Astrocyte (in vitro differentiated cells and primary cell): Measurements from ENCODE around the gene PDSS2. TPM values are rescaled to one million over a fixed set of nuclear protein-coding genes. Genes with fewer than 3 reads are reported as not detected.

Source experiments
- DNase-seq: peaks from one replicate; pipeline ENCODE4 v3.0.0-alpha.2; 2010; ENCODE audit warnings: low read depth
- FAIRE-seq: peaks from 2 replicates; lab custom pipeline; 2011; peaks lifted over from hg19 to GRCh38; lab: Jason Lieb, UNC
- H2AFZ ChIP-seq: 2 replicates; pipeline ENCODE4 v1.6.0; 2012; ENCODE audit warnings: low read depth, low read length, inconsistent platforms
- H3K27ac ChIP-seq: 2 replicates; pipeline ENCODE4 v1.5.1; 2011; ENCODE audit warnings: low read depth, low read length, inconsistent platforms
- H3K27me3 ChIP-seq: 2 replicates; pipeline ENCODE4 v1.6.0; 2011; ENCODE audit warnings: low read length, inconsistent platforms; ENCODE audit not compliant: insufficient read depth
- H3K36me3 ChIP-seq: 2 replicates; pipeline ENCODE4 v1.5.1; 2011; ENCODE audit warnings: low read length, inconsistent platforms; ENCODE audit not compliant: insufficient read depth
- H3K4me1 ChIP-seq: 2 replicates; pipeline ENCODE4 v1.5.1; 2011; ENCODE audit warnings: low read length, inconsistent platforms; ENCODE audit not compliant: insufficient read depth
- H3K4me2 ChIP-seq: 2 replicates; pipeline ENCODE4 v1.6.0; 2012; ENCODE audit warnings: low read length, inconsistent platforms
- H3K4me3 ChIP-seq: 2 replicates; pipeline ENCODE4 v1.5.1; 2011; ENCODE audit warnings: low read depth, mild to moderate bottlenecking, low read length, inconsistent platforms; ENCODE audit not compliant: insufficient read depth
- H3K79me2 ChIP-seq: 2 replicates; pipeline ENCODE4 v1.6.0; 2012; ENCODE audit warnings: mild to moderate bottlenecking, low read length, inconsistent platforms; ENCODE audit not compliant: insufficient read depth
- H3K9ac ChIP-seq: 2 replicates; pipeline ENCODE4 v1.6.0; 2012; ENCODE audit warnings: mild to moderate bottlenecking, low read length, inconsistent platforms
- H3K9me3 ChIP-seq: 2 replicates; pipeline ENCODE4 v1.5.1; 2012; ENCODE audit warnings: low read depth, mild to moderate bottlenecking, low read length, inconsistent platforms; ENCODE audit not compliant: insufficient read depth
- H4K20me1 ChIP-seq: 2 replicates; pipeline ENCODE4 v1.6.0; 2012; ENCODE audit warnings: low read length, inconsistent platforms; ENCODE audit not compliant: insufficient read depth
- H3K27ac Mint-ChIP-seq: one replicate; pipeline ENCODE4 v1.8.0; 2021; ENCODE audit warnings: mild to moderate bottlenecking, mixed read lengths; ENCODE audit not compliant: unreplicated experiment
- H3K27me3 Mint-ChIP-seq: one replicate; pipeline ENCODE4 v1.8.0; 2021; ENCODE audit warnings: low read depth, mixed read lengths; ENCODE audit not compliant: unreplicated experiment
- H3K36me3 Mint-ChIP-seq: one replicate; pipeline ENCODE4 v1.8.0; 2021; ENCODE audit warnings: low read depth, mixed read lengths; ENCODE audit not compliant: unreplicated experiment
- H3K4me1 Mint-ChIP-seq: one replicate; pipeline ENCODE4 v1.8.0; 2021; ENCODE audit warnings: low read depth, mixed read lengths; ENCODE audit not compliant: unreplicated experiment
- H3K4me3 Mint-ChIP-seq: one replicate; pipeline ENCODE4 v1.8.0; 2021; ENCODE audit warnings: mild to moderate bottlenecking, moderate library complexity, mixed read lengths; ENCODE audit not compliant: unreplicated experiment
- H3K9me3 Mint-ChIP-seq: one replicate; pipeline ENCODE4 v1.8.0; 2021; ENCODE audit warnings: mild to moderate bottlenecking, mixed read lengths; ENCODE audit not compliant: unreplicated experiment
- EZH2 ChIP-seq: IDR thresholded peaks from 2 replicates; pipeline ENCODE4 v1.6.1; 2012; ENCODE audit warnings: mild to moderate bottlenecking, low read length, inconsistent platforms; ENCODE audit not compliant: insufficient read depth
- total RNA-seq: library from RNA; stranded (reverse); gene quantifications from 2 replicates; pipeline ENCODE4 v1.2.1, GENCODE V29; 2021
- TF ChIP-seq, protein P1 (sequence below): IDR thresholded peaks from 2 replicates; pipeline ENCODE4 v1.5.1; 2011; ENCODE audit warnings: low read depth, mild to moderate bottlenecking, inconsistent platforms, low read length, moderate library complexity; ENCODE audit not compliant: insufficient read depth

The PDSS2 gene
- total RNA-seq, 1 donor from 2014 or later = 7.7 TPM

- no peaks in the 10 kb centered on the region for H3K9me3 ChIP-seq
Measured at GRCh38 chr6:107207251-107207873, 252.0 kb downstream of the PDSS2 start.

GRCh38 chr6:107205058-107205998 lies 254.0 kb downstream of the PDSS2 start:
- Histone ChIP-seq H2AFZ (no peak overlapping the region), H3K79me2 (no peaks in the 10 kb centered on the region), H3K4me2 (no peak overlapping the region), H3K36me3 (no peaks in the 10 kb centered on the region), H3K27ac (no peak overlapping the region), H4K20me1 (no peaks in the 10 kb centered on the region), H3K9me3 (no peaks in the 10 kb centered on the region), H3K4me1 (no peaks in the 10 kb centered on the region), H3K4me3 (no peak overlapping the region), H3K9ac (no peak overlapping the region), H3K27me3 (no peaks in the 10 kb centered on the region)
- FAIRE-seq (no peak), DNase-seq (no peak)
- no peak overlapping the region for H3K4me3 Mint-ChIP-seq
- no peaks in the 10 kb centered on the region for H3K27me3 Mint-ChIP-seq
- no peaks in the 10 kb centered on the region for H3K36me3 Mint-ChIP-seq
- TF ChIP-seq, protein P1, sequence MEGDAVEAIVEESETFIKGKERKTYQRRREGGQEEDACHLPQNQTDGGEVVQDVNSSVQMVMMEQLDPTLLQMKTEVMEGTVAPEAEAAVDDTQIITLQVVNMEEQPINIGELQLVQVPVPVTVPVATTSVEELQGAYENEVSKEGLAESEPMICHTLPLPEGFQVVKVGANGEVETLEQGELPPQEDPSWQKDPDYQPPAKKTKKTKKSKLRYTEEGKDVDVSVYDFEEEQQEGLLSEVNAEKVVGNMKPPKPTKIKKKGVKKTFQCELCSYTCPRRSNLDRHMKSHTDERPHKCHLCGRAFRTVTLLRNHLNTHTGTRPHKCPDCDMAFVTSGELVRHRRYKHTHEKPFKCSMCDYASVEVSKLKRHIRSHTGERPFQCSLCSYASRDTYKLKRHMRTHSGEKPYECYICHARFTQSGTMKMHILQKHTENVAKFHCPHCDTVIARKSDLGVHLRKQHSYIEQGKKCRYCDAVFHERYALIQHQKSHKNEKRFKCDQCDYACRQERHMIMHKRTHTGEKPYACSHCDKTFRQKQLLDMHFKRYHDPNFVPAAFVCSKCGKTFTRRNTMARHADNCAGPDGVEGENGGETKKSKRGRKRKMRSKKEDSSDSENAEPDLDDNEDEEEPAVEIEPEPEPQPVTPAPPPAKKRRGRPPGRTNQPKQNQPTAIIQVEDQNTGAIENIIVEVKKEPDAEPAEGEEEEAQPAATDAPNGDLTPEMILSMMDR = no peak
- no peak for TF ChIP-seq EZH2
- no peak overlapping the region for H3K27ac Mint-ChIP-seq
- H3K9me3 Mint-ChIP-seq = peaks cover 3% of the 10 kb centered on the region
- H3K4me1 Mint-ChIP-seq = no peaks in the 10 kb centered on the region

More at GRCh38 chr6:107207251-107207873, 252.0 kb downstream of the PDSS2 start:
- FAIRE-seq (no peak), DNase-seq (no peak)
- Histone ChIP-seq H3K27ac (no peak overlapping the region), H3K4me1 (no peaks in the 10 kb centered on the region), H3K79me2 (no peaks in the 10 kb centered on the region), H3K4me3 (no peak overlapping the region), H3K9ac (no peak overlapping the region), H3K27me3 (no peaks in the 10 kb centered on the region), H4K20me1 (no peaks in the 10 kb centered on the region), H3K4me2 (no peak overlapping the region), H3K36me3 (no peaks in the 10 kb centered on the region), H2AFZ (no peak overlapping the region)
- H3K4me3 Mint-ChIP-seq = no peak overlapping the region
- no peaks in the 10 kb centered on the region for H3K36me3 Mint-ChIP-seq
- peaks cover 3% of the 10 kb centered on the region for H3K9me3 Mint-ChIP-seq
- H3K27me3 Mint-ChIP-seq = no peaks in the 10 kb centered on the region
- peaks cover 7% of the 10 kb centered on the region for H3K4me1 Mint-ChIP-seq
- no peak for TF ChIP-seq EZH2
- TF ChIP-seq, protein P1 = no peak
- H3K27ac Mint-ChIP-seq = no peak overlapping the region
